GM19467 (cell line): ENCODE measurements around the gene LPCAT3.

Source experiments
- ATAC-seq: cut with Tn5 transposase; IDR thresholded peaks from one replicate; pipeline ENCODE4 v1.9.1; 2021; ENCODE audit warnings: mild to moderate bottlenecking, moderate library complexity; ENCODE audit not compliant: unreplicated experiment

Gene LPCAT3

DNA sequence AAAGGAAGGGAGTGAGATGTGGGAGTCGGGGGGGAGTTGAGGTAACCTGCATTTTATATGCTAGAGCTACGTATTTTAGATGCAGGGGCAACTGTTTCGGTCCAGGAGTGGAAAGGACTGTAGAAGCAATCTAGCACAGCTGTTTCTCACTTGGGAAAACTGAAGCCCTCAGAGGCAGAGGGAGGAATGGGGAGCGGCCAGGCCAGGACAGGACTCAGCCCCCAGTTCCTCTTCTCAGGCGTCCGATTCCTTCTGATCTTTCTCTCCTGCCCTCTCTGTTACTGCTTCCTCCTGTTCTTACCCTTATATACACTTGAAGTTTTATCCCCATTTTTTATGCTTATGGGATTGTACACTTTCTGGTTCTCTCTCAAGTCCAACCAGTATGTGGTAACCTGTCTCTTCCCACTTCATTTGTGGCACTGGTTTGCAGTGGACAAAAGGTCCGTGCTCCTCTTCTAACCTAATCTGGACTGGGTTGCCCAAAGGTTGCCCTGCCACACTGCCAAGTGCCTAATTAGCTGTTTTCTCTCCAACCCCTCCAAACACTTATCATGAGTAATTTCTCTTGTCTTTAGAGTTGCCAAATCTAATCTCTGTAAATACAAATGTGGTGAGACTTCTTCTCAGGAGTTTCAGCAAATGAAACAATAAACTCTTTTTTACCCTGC is 16.2 kb downstream of the LPCAT3 start:
- no peak for ATAC-seq

DNA sequence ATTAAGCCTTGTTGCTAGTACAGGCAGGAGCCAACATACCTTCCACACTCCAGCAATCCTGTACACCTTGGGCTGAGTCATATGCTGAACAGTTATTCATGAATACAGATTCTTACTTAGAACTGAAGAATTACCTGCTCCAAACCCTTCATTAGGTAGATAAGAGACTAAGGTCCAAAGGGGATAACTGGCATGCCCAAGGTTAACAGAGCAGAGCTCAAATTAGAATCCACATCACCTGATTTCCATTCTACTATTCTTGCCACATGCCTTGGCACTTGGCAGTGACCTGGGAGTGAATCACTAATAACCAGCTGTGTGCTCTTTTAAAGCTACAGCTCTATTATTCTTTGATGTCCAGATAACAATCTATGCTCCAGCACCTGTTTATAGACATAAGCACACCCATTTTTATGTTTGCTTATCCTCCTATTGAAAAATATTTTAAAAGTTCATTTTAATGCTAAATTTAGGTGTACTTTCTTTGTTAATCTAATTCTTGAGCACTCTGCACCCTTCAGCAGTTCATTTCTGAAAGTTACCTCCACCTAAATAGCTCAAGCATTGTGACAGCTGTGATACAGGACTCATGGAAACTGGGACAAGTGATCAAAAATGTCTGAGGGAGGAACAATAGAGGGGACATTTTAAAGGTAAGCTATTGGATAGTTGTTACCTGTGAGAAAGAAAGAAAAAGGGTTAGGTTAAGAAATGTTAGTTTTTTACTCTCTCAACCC is 19.4 kb downstream of the LPCAT3 start:
- ATAC-seq: no peak

DNA sequence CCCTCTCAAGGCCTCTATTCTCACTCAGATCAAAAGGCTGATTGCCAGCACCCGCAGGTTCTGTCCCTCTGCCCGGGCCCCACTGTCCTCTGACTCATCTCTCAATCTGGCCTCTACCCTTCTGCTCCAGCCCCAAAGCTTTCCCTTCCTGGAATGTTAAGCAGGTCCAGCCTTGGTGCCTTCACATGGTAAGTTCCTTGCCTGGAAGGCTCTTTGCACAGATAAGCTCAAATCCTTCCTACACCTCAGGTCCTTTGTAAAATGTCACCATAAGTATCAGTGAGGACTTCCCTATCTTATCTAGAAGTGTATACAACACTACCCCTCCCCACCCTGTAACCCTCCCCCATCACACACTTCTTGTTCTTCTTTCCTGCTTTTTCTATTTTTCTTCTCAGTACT is 22.2 kb downstream of the LPCAT3 start:
- ATAC-seq: no peak

DNA sequence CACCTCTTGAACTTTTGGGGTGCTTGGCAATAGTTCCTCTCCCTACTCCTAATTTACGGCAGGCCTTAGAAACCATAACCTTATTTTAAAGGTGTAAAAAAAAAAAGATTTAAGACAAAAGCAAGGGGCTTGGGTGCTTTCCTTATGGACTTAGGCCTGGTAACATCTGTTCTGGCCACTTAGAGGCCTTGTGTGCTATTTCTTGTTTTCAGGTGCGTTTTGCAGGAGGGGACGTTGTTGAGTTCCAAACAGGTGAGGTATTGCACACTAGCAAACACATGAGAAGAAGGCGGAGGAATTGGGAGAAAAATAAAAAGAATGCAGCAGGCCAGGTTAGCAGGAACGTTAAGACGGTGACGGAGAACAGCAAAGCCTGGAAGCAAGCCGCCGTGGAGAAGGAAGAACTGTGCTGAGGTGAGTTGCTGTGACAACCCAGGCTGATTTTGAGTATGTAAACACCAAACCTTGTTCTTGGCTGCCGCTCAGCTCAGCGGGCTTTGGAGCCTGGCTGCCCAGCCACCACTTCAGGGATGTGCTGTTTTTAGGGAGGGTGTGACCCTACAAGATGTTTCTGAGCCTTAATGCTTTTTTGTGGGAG is 30.2 kb downstream of the LPCAT3 start:
- no peak for ATAC-seq

DNA sequence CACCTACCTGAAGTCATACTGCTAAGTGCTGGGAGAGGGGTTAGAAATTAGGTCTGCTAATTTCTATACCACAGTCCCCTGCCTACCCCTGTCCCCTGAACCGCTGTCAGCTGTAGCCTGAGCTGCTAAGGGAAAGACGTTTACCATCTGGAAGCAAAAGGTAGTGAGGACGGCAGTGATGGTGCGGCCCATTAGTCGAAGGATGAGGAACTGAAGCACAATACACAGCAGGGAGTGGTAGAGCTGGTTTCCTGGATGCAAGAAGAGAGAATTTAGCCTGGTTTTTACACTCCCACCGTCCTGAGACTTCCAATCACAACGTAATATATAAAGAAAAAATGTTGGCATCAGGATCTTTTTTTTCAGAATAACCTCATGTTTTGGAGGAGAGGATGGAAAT is 35.7 kb downstream of the LPCAT3 start:
- no peak for ATAC-seq

DNA sequence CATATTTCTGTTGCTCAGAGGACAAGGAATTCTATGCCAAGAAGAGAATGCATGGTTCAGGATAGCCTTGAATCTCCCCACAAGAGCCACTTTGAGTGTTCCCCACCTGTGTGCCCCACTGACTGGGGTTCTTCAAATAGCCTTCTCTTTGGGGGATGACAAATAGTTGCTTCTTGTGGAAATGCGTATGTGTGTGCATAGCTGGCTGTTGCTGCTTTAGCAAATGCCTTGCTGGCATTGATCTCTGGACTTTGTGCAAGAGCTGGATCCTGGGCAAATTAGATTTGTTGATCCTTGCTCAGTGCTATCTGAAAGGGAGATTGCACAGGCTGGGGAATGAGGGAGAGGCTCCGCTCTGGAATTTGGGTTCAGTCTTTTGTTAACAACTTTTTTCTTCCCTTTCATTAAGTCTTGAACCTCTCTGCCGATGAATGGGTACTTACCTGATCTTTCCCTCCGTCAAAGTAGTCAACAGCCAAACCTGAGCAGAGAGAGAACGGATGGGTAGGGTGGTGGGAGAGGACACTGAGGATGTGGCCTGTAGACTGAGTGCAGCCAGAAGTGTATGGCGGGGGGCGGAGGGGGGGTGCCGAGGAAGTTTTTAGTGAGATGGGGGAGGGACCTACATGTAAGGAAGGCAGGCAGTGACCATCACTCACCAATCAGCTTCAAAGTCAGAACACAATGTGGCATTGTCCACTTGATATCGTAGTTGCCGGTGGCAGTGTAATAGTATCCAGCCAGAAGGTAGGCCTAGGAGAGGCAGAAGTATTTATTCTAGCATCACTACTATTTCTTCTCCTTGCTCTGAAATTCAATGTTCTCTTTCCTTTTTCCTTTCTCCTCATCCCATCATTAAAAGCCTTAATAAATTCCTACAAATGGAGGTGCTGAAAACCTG is 36.9 kb downstream of the LPCAT3 start:
- ATAC-seq: no peak

DNA sequence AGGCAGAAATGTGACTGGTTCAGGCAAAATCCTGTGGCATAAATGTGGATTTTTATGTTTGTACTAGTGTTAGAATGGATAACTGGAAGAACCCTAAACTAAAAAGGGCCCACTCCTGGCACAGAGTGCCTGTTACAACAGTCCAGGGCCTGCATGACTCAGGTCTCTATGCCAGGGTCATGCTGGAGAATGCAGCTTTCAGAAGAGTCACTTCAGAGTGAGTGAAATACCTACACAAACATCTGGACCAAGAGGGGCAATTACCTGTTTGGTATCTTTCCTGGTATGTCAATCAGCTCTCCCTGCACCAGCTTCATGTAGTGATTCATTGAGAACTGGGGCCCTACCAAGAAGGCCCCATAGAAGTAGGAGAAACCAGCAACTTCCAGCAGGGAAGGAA is 37.5 kb downstream of the LPCAT3 start:
- ATAC-seq: no peak

DNA sequence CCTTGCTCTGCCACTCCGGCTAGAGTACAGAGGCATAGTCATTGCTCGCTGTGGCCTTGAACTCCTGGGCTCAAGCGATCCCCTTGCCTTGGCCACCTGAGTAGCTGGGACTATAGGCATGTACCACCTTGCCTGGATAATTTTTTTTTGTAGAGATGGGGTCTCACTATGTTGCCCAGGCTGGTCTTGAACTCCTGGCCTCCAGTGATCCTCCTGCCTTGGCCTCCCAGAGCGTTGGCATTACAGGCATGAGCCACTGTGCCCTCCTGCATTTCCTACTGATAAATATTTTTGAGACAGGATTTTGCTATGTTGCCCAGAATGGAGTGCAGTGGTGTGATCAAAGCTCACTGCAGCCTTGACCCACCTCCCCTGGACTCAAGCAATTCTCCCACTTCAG is 38.2 kb downstream of the LPCAT3 start:
- ATAC-seq: no peak

DNA sequence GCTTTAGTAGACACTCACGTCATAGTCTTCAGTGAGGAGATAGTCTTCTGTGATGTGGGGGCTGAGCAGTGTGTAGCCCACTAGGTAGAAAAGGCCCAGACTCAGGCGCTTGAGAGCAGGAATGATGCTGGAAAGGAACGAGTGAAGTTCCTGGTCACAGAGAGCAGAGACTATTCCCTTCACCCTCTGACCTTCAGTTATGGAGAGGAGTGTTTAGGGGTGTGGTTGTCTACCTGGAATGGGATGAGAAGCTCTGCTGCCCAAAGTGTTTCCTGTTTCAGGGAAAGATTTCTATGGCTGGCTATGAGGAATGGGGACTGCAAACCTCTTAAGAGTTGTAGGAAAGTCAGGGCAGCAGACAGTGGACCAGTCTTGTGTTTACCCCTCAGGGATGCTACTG is 38.8 kb downstream of the LPCAT3 start:
- ATAC-seq: no peak

DNA sequence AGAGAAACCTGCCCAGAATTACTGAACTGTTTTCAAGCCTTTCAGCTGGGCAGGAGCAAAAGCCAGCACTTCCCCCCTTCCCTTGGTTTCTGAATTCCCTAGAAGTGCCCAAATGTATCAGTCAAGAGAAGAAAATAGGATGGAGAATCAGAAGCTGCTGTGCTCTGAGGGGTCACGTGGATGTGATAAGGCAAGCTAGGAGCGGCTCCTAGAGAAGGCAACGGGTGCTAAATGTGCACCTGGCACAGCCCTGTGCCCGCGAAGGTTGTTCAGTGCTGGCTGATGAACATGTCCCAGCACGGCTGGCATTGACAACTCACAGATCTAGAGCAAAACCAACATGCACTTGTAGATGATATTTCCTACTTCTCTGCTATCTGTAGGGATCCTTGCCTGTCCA is 39.3 kb downstream of the LPCAT3 start:
- ATAC-seq: no peak

DNA sequence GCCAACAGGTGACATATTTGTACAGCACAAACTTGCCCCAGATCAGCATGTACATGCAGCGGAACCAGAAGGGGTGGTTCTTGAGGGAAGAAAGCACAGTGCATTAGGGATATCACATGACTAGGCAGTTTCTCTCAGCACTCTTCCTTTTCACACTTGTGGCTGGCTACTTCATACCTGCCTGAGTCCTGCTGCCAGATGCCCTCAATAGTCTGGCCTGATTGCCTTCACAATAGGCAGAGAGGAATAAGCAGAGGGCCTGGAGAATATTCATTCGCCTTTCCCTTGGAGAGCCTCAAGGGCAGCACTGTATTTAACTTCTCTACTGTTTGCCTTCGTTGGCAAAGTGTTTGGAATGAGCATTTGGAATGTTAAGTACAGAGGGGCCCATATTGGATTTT is 39.7 kb downstream of the LPCAT3 start:
- no peak for ATAC-seq

DNA sequence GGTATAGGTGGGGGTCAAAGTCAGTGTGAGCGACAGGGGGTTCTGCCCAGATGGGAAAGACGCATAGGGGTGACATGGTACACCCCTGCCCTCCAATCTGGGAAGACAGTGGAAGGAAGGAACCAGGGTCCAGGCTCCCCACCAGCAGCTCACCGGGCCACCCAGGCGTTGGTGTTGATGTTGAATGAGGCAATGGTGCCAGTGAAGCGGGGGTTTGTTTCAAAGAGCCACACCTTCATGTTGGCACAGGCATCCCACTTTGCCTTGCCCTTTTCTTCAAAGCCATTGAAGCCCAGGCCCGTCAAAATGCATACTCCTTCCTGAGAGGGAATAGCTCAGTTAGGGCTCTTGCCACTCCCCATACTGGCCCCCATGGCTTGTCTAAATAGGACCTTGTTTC is 40.1 kb downstream of the LPCAT3 start:
- ATAC-seq: no peak

DNA sequence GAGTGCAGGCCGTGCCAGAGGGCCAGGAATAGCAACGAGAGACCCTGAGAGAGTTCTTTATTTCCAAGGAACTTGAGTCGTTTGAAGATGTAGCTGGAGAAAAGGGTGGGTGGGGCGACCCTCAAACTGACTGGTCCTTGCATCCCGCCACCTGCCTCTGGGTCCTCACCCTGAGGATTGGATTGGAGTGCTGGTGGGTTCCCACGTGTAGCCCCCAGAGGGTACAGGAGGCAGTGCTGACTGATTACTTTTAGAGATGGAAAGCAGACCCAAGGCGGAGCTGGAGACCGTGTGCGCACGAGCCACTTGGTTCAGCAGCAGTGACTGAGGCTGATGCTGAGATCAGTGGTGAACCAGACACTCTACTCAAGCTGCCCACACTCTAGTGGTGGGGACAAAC is 40.6 kb downstream of the LPCAT3 start:
- no peak for ATAC-seq

DNA sequence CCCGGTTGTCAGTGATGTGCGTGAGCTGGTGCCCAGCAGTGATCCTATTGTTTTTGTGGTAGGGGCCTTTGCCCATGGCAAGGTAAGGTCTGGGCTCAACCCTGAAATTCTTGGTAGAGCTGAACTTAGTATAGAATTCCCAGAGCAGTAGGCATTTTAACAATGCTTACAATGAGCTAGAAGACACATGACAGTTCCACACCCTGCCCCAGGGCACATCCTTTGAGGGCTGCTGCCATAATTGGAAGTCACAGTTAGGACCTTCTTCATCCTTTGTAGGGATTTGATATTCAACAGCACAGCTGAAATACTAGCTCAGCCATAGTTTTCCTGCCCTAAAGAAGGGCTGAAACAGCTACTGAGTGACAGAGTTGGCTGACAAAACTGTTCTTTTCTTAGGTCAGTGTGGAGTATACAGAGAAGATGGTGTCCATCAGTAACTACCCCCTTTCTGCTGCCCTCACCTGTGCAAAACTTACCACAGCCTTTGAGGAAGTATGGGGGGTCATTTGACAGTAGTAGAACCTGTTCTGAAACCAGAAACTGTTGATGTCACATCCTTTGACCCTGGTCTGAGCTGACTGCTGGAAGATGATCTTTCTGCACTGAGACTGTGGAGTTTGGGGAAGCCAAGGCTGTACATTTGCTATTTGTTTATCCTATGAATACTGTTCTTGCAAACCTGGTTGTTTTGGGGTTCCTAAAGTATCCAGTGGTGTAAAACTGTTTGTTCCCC is 42.8 kb downstream of the LPCAT3 start:
- ATAC-seq: no peak

DNA sequence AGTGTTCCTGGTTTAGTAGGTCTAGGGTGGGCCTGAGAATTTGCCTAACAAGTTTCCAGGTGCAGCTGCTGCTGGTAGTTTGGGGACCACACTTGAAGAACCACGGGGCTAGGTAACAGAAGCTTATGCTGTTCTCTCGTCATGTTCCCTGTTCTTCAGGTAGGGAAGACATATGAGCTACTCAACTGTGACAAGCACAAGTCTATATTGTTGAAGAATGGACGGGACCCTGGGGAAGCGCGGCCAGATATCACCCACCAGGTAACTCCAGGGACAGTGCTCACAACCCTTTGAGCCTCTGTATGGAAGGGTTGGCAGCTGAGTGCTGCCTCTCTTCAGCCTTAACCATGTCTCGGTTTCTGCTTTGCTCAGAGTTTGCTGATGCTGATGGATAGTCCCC is 44.1 kb downstream of the LPCAT3 start:
- ATAC-seq: no peak

DNA sequence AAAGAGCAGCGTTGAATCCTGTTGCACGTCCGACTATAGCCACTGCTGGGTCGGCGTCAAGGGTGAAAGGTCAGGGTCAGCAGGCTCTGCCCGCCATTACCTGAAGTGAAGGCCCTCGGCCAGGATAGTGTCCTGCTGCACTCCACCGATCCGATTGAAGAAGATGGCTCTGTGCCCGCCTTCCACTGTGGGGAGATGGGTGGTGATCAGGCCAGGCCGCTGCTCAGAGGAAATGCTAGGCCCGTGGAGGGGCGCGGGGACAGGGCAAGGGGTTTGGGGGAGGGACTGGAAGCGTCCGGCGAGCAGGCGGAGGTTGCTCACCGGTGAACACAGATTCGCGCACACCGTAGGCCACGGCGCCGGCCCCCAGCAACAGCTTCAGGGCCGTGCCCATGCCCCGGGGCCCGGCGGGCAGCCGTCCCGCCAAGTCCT is 48.2 kb downstream of the LPCAT3 start:
- ATAC-seq: peak; percentile 5

DNA sequence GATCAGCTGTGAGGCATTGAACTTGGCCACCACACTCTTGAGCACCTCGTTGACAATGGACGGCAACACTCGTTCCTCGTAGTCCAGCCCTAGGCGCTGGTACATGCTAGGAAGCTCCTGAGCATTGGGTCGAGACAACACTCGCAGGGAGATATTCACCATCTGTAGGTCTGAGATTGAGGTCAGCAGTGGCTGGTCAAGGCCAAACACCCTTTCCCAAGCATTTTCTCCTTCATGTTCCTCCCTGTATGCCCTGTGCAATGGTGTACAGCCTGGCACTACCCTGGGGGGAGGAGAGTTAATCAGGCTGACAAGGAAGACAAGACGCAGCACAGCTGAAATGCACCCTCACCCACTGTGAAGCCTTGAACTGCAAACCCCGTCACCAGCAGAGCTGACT is 49.9 kb downstream of the LPCAT3 start:
- no peak for ATAC-seq

DNA sequence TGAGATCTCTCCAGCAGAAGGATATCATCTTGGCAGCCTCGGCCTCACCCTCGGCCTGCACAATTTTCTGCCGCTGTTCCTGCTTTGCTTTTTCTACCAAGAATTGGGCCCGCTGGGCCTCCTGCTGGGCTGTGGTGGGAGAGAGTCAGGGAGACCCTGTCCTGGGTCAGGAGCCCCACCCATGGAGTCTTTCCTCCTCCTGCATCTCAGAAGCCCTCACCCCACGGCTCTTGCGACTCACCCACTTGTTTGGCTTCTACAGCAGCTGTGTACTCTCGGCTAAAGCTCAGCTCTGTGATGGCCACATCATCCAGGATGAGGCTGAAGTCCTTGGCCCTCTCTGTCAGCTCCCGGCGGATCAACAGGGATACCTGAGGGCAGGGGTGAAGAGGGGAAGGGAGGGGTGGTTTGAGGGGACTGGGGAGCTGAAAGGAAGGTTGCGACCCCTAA is 50.6 kb downstream of the LPCAT3 start:
- no peak for ATAC-seq

DNA sequence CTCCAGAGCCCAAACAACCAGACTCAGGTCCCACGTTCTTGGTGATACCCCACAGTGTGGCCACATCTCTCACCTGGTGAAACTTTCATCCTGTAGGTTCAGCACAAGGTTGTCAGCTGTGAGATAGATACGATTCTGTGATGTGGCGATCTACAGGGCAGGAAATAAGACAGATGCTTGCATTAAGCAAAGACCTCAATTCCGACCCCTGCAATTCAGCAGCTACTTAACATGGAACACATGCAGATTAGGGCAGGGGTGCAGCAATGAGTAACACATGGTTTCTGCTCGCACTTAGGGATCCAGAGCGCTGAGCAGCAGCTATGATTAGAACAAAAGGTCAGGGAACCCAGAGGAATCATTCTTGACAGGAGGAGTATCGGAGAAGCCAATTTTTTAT is 51.9 kb downstream of the LPCAT3 start:
- no peak for ATAC-seq

DNA sequence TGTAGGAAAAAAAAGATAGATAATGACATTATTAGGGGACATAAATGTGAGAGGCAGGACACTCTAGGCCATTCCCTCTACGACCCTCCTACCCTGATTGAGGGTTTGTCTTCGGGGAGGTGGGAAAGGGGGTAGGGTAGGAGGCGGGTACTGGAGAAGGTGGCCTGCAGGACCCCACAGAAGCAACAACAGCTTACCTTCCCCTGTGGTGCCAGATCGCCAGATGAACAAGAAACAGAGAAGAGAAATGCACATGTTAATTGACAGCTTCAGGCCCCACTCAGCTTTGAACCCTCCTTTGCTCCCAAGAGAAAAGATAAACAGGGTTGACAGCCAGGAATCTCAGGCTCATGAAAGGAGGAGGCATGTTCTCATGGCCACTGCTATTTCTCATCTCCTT is 52.6 kb downstream of the LPCAT3 start:
- no peak for ATAC-seq
